Measurements from ENCODE around the gene PLS1.

DNA sequence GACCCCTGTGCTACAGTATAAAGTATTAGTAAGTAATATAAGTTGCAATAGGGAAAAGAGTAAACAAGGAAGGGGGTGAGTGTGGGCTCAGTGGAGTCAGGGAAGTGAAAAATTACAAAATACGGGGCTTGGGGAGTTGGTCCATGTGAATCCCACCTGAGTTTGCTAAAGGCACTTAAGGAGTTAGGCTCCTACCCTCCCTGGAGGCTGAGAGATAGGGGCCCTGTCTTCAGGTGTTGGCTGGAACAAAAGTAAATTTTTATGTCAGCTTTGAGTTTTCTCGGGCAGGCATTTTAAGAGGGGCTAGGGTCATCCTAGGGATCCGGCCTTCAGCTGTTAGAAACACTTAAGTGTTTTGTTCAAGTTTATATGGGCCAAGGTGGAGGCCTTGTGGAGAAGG lies 135.9 kb downstream of the PLS1 start:
- TF ChIP-seq CTCF (IDR thresholded peaks at IDR 0.05; ENCODE audit: low read length) = no peak
- no peak for TF ChIP-seq EZH2 (IDR thresholded peaks at IDR 0.05; ENCODE audit: borderline replicate concordance, low read length)
